Measurements from ENCODE around the gene GATAD2B. TPM values are rescaled to one million over a fixed set of nuclear protein-coding genes. Genes with fewer than 3 reads are reported as not detected.

The GATAD2B gene
- total and polyA plus RNA-seq, 2 donors (not counting 1 experiment from before 2014, with no cell fraction given) = 4.8 to 5.2 TPM

- no peak overlapping the region for H3K9ac ChIP-seq (ENCODE audit: insufficient read depth, low read length)
- TF ChIP-seq EZH2 (IDR thresholded peaks at IDR 0.05; ENCODE audit: low read length, missing control alignments) = no peak
- TF ChIP-seq CTCF (conservative IDR thresholded peaks at IDR 0.05 in 1 of 2, IDR thresholded peaks at IDR 0.05 in 1 of 2; ENCODE audit: low read depth in 1 of 2, low read length in 2 of 2) = no peak
- no peak overlapping the region for H3K27ac ChIP-seq (ENCODE audit: insufficient read depth, low read length)
- no peaks in the 10 kb centered on the region for H3K27me3 ChIP-seq (ENCODE audit: control insufficient read depth, insufficient read depth, low read length)
- no peaks in the 10 kb centered on the region for H3K36me3 ChIP-seq (ENCODE audit: control insufficient read depth, insufficient read depth, low read length)
- H3K9me3 ChIP-seq (ENCODE audit: control insufficient read depth, insufficient read depth, low read depth, low read length) = no peaks in the 10 kb centered on the region
- peaks cover 2% of the 10 kb centered on the region for H3K79me2 ChIP-seq (ENCODE audit: control insufficient read depth, insufficient read depth, low read length)
- no peak for DNase-seq (ENCODE audit: low read depth in 2 of 2)
- no peaks in the 10 kb centered on the region for H4K20me1 ChIP-seq (ENCODE audit: control insufficient read depth, extremely low read depth, insufficient read depth, low read length)
- no peak overlapping the region for H3K4me2 ChIP-seq (ENCODE audit: extremely low read depth, insufficient read depth, low read length)
- no peaks in the 10 kb centered on the region for H3K4me1 ChIP-seq (ENCODE audit: control insufficient read depth, extremely low read depth, insufficient read depth, low read length)
- no peak overlapping the region for H3K4me3 ChIP-seq (replicated peaks in 1 of 4; ENCODE audit: control extremely low read depth in 1 of 4, insufficient read depth in 1 of 4, low read depth in 3 of 4, low read length in 4 of 4)
- H2AFZ ChIP-seq (ENCODE audit: low read length) = no peak overlapping the region
These were observed 50.4 kb downstream of the GATAD2B start for GRCh38 chr1:153872331-153872730.

- Histone ChIP-seq H3K9ac (ENCODE audit: insufficient read depth, low read length) (no peak overlapping the region), H3K79me2 (ENCODE audit: control insufficient read depth, insufficient read depth, low read length) (no peaks in the 10 kb centered on the region), H3K36me3 (ENCODE audit: control insufficient read depth, insufficient read depth, low read length) (no peaks in the 10 kb centered on the region), H3K4me3 (replicated peaks in 1 of 4; ENCODE audit: control extremely low read depth in 1 of 4, insufficient read depth in 1 of 4, low read depth in 3 of 4, low read length in 4 of 4) (no peak overlapping the region), H4K20me1 (ENCODE audit: control insufficient read depth, extremely low read depth, insufficient read depth, low read length) (no peaks in the 10 kb centered on the region), H3K4me1 (ENCODE audit: control insufficient read depth, extremely low read depth, insufficient read depth, low read length) (no peaks in the 10 kb centered on the region), H2AFZ (ENCODE audit: low read length) (no peak overlapping the region), H3K27ac (ENCODE audit: insufficient read depth, low read length) (no peak overlapping the region), H3K4me2 (ENCODE audit: extremely low read depth, insufficient read depth, low read length) (no peak overlapping the region), H3K9me3 (ENCODE audit: control insufficient read depth, insufficient read depth, low read depth, low read length) (no peaks in the 10 kb centered on the region), H3K27me3 (ENCODE audit: control insufficient read depth, insufficient read depth, low read length) (no peaks in the 10 kb centered on the region)
- DNase-seq (ENCODE audit: low read depth in 2 of 2) = no peak
- TF ChIP-seq EZH2 (IDR thresholded peaks at IDR 0.05; ENCODE audit: low read length, missing control alignments) (no peak), CTCF (conservative IDR thresholded peaks at IDR 0.05 in 1 of 2, IDR thresholded peaks at IDR 0.05 in 1 of 2; ENCODE audit: low read depth in 1 of 2, low read length in 2 of 2) (no peak)
These were observed 53.3 kb downstream of the GATAD2B start for GRCh38 chr1:153869486-153869885.

- Histone ChIP-seq H3K36me3 (ENCODE audit: control insufficient read depth, insufficient read depth, low read length) (no peaks in the 10 kb centered on the region), H3K27ac (ENCODE audit: insufficient read depth, low read length) (no peak overlapping the region), H3K4me1 (ENCODE audit: control insufficient read depth, extremely low read depth, insufficient read depth, low read length) (no peaks in the 10 kb centered on the region), H3K4me3 (replicated peaks in 1 of 4; ENCODE audit: control extremely low read depth in 1 of 4, insufficient read depth in 1 of 4, low read depth in 3 of 4, low read length in 4 of 4) (no peak overlapping the region), H3K4me2 (ENCODE audit: extremely low read depth, insufficient read depth, low read length) (peak overlapping the region; percentile 4), H3K27me3 (ENCODE audit: control insufficient read depth, insufficient read depth, low read length) (no peaks in the 10 kb centered on the region), H3K79me2 (ENCODE audit: control insufficient read depth, insufficient read depth, low read length) (no peaks in the 10 kb centered on the region), H2AFZ (ENCODE audit: low read length) (no peak overlapping the region), H3K9me3 (ENCODE audit: control insufficient read depth, insufficient read depth, low read depth, low read length) (no peaks in the 10 kb centered on the region), H4K20me1 (ENCODE audit: control insufficient read depth, extremely low read depth, insufficient read depth, low read length) (no peaks in the 10 kb centered on the region), H3K9ac (ENCODE audit: insufficient read depth, low read length) (no peak overlapping the region)
- no peak for TF ChIP-seq CTCF (conservative IDR thresholded peaks at IDR 0.05 in 1 of 2, IDR thresholded peaks at IDR 0.05 in 1 of 2; ENCODE audit: low read depth in 1 of 2, low read length in 2 of 2)
- no peak for TF ChIP-seq EZH2 (IDR thresholded peaks at IDR 0.05; ENCODE audit: low read length, missing control alignments)
- peak; percentile 52 to 57 for DNase-seq (ENCODE audit: low read depth in 2 of 2)
These were observed 56.5 kb downstream of the GATAD2B start for GRCh38 chr1:153866045-153866850.

Data from fibroblast of lung (primary cell).